ENCODE measurements around the gene DHX35.
"Not testable (repeated sequence)": the region's sequence is repeated elsewhere in the genome, so short reads cannot be mapped to it uniquely, and the experiment has no call there.

The DHX35 gene

DNA sequence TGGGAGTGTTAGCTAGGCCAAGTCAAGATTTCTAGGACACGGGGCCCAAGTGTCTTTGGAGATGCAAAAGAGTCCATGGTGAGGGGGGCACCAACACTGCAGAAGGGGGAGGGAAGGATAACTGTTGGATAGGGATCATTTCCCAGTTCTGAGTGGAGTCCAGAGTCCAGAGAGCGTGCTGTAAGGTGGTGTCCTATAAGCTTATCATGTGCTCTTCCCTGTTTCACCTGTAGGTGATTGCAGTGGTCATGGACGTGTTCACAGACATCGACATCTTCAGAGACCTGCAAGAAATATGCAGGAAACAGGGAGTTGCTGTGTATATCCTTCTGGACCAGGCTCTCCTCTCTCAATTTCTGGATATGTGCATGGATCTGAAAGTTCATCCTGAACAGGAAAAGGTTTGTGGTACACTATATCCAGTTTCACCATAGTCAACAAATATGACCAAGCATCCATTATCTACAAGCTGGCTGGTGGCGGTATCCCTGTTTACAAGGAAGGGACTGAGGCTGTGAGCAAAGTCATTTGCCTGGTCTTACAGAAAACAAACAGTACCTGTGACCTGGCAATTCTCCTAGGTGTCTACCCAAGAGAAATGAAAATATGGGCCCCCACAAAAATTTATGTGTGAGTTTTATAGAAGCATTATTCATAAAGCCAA is 20.3 kb upstream of the DHX35 start:
- Histone ChIP-seq H3K36me3 (ENCODE audit: control insufficient read depth in 1 of 2, insufficient read depth in 2 of 2, low read length in 2 of 2) (peaks cover 14 to 24% of the 10 kb centered on the region in 2 donors), H3K27ac (ENCODE audit: low read length) (no peak overlapping the region), H3K27me3 (ENCODE audit: low read depth, low read length) (no peaks in the 10 kb centered on the region)

DNA sequence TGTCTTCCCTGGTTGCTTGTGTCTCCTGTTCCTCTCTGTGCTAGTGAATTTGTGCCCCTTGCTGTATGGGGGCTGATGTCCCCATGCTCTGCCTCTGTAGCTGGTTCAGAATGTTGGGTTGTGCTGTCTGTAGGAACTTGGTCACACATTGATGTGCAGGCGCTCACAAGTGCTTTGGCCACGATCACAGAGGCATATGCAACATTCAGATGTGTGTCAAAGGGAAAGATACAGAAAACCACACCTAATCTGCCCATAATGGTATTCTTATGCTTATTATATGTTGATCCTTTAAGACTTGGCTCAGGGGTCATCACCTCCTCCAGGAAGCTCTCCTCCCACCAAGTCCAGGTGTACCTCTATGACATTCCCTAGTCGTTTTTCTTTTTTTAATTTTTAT is 17.1 kb upstream of the DHX35 start:
- Histone ChIP-seq H3K9me3 (ENCODE audit: control insufficient read depth in 1 of 2, low read length in 2 of 2) (no peaks in the 10 kb centered on the region), H3K27me3 (ENCODE audit: low read depth, low read length) (no peaks in the 10 kb centered on the region), H3K36me3 (ENCODE audit: control insufficient read depth in 1 of 2, insufficient read depth in 2 of 2, low read length in 2 of 2) (peaks cover 2 to 20% of the 10 kb centered on the region in 2 donors), H3K4me1 (ENCODE audit: control insufficient read depth in 1 of 2, insufficient read depth in 2 of 2, low read length in 2 of 2) (peaks cover 0 to 5% of the 10 kb centered on the region in 2 donors), H3K4me3 (ENCODE audit: low read depth in 1 of 2, low read length in 2 of 2) (no peak overlapping the region), H3K27ac (ENCODE audit: low read length) (no peak overlapping the region)

More for the DNA sequence above, 20.3 kb upstream of the DHX35 start:
- Histone ChIP-seq H3K4me1 (ENCODE audit: control insufficient read depth in 1 of 2, insufficient read depth in 2 of 2, low read length in 2 of 2) (peaks cover 0 to 33% of the 10 kb centered on the region in 2 donors), H3K4me3 (ENCODE audit: low read depth in 1 of 2, low read length in 2 of 2) (no peak overlapping the region), H3K9me3 (ENCODE audit: control insufficient read depth in 1 of 2, low read length in 2 of 2) (no peaks in the 10 kb centered on the region)

DNA sequence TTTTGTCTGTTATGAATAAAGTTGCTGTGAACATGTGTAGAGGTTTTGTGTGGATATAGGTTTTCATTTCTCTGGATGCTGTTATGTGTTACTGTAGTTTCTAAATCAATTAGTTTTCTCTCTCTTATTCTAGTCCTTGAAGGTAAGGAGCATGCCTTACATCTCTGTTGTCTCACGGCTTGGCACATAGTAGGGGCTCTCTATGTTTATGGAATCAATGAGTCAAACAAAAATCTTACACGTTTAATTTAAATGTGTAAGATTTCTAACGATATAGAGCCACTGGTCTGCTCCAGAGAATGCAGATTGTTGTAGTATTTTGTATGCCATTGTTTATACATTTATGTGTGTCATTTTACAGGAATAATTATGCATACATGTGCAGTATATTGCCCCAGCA is 15.3 kb upstream of the DHX35 start:
- H3K9me3 ChIP-seq (ENCODE audit: control insufficient read depth in 1 of 2, low read length in 2 of 2) = no peaks in the 10 kb centered on the region
- no peak overlapping the region for H3K27ac ChIP-seq (ENCODE audit: low read length)
- H3K4me1 ChIP-seq (ENCODE audit: control insufficient read depth in 1 of 2, insufficient read depth in 2 of 2, low read length in 2 of 2) = no peaks in the 10 kb centered on the region
- H3K27me3 ChIP-seq (ENCODE audit: low read depth, low read length) = no peaks in the 10 kb centered on the region
- H3K4me3 ChIP-seq (ENCODE audit: low read depth in 1 of 2, low read length in 2 of 2) = no peak overlapping the region
- peaks cover 4 to 12% of the 10 kb centered on the region in 2 donors for H3K36me3 ChIP-seq (ENCODE audit: control insufficient read depth in 1 of 2, insufficient read depth in 2 of 2, low read length in 2 of 2)

DNA sequence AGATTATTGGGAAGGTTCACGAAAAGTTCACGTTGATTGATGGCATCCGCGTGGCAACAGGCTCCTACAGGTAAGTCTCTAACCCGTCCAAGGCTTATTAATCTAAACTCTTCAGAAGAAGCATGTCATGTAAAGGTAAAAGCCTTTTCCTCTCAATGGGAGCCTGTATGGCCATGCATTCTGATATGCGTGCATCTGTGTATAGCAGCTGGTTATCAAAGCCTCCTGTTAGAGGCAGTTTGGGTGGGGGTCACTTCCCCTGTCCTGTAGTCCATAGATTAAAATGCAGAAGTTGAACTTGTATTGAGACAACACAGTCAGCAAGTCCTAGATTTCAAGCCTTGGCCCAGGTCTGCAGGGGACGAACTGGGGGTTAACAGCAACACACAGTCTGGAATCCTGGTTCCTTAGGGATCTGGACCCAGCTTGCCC is 14.2 kb upstream of the DHX35 start:
- no peak overlapping the region for H3K4me3 ChIP-seq (ENCODE audit: low read depth in 1 of 2, low read length in 2 of 2)

DNA sequence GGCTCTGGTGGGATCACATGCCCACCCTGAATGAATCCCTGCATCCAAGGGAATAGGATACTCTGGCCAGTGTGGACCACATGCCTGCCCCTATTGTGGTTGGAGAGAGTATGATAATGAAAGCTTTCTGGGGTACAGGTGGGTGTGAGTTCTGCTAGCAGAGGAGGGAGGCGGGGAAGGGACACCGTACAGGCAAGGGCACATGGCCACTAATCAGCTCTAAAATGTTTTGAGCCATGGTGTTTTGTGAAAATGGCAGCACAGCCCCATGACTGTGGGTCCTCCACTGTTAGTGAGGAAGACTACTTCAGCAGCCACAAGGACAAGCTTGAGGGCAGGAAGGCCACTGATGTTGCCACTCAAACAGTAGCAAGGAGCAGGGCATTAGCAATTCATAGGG is 11.9 kb upstream of the DHX35 start:
- Histone ChIP-seq H3K4me1 (ENCODE audit: control insufficient read depth in 1 of 2, insufficient read depth in 2 of 2, low read length in 2 of 2) (no peaks in the 10 kb centered on the region), H3K36me3 (ENCODE audit: control insufficient read depth in 1 of 2, insufficient read depth in 2 of 2, low read length in 2 of 2) (peaks cover 5 to 10% of the 10 kb centered on the region in 2 donors), H3K9me3 (ENCODE audit: control insufficient read depth in 1 of 2, low read length in 2 of 2) (no peaks in the 10 kb centered on the region), H3K27me3 (ENCODE audit: low read depth, low read length) (no peaks in the 10 kb centered on the region), H3K27ac (ENCODE audit: low read length) (no peak overlapping the region), H3K4me3 (ENCODE audit: low read depth in 1 of 2, low read length in 2 of 2) (no peak overlapping the region)

More for the DNA sequence above, 14.2 kb upstream of the DHX35 start:
- no peak overlapping the region for H3K27ac ChIP-seq (ENCODE audit: low read length)
- no peaks in the 10 kb centered on the region for H3K27me3 ChIP-seq (ENCODE audit: low read depth, low read length)
- H3K36me3 ChIP-seq (ENCODE audit: control insufficient read depth in 1 of 2, insufficient read depth in 2 of 2, low read length in 2 of 2) = peaks cover 5 to 15% of the 10 kb centered on the region in 2 donors
- no peaks in the 10 kb centered on the region for H3K4me1 ChIP-seq (ENCODE audit: control insufficient read depth in 1 of 2, insufficient read depth in 2 of 2, low read length in 2 of 2)
- H3K9me3 ChIP-seq (ENCODE audit: control insufficient read depth in 1 of 2, low read length in 2 of 2) = no peaks in the 10 kb centered on the region

DNA sequence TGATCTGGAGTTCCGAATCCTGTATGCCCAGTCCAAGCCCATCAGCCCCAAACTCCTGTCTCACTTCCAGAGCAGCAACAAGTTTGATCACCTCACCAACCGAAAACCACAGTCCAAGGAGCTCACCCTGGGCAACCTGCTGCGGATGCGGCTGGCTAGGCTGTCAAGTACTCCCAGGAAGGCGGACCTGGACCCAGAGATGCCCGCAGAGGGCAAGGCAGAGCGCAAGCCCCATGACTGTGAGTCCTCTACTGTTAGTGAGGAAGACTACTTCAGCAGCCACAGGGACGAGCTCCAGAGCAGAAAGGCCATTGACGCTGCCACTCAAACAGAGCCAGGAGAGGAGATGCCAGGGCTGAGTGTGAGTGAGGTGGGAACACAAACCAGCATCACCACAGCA is 10.5 kb upstream of the DHX35 start:
- no peaks in the 10 kb centered on the region for H3K4me1 ChIP-seq (ENCODE audit: control insufficient read depth in 1 of 2, insufficient read depth in 2 of 2, low read length in 2 of 2)
- H3K27ac ChIP-seq (ENCODE audit: low read length) = no peak overlapping the region
- H3K9me3 ChIP-seq (ENCODE audit: control insufficient read depth in 1 of 2, low read length in 2 of 2) = no peaks in the 10 kb centered on the region
- H3K36me3 ChIP-seq (ENCODE audit: control insufficient read depth in 1 of 2, insufficient read depth in 2 of 2, low read length in 2 of 2) = peaks cover 5 to 10% of the 10 kb centered on the region in 2 donors
- no peak overlapping the region for H3K4me3 ChIP-seq (ENCODE audit: low read depth in 1 of 2, low read length in 2 of 2)
- H3K27me3 ChIP-seq (ENCODE audit: low read depth, low read length) = no peaks in the 10 kb centered on the region

DNA sequence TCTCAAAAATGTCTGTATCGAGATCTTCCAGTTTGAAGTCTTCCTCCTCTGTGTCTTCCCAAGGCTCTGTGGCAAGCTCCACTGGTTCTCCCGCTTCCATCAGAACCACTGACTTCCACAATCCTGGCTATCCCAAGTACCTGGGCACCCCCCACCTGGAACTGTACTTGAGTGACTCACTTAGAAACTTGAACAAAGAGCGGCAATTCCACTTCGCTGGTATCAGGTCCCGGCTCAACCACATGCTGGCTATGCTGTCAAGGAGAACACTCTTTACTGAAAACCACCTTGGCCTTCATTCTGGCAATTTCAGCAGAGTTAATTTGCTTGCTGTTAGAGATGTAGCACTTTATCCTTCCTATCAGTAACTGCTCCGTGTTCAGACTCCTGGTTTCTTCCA is 10.0 kb upstream of the DHX35 start:
- Histone ChIP-seq H3K9me3 (ENCODE audit: control insufficient read depth in 1 of 2, low read length in 2 of 2) (no peaks in the 10 kb centered on the region), H3K27me3 (ENCODE audit: low read depth, low read length) (no peaks in the 10 kb centered on the region), H3K36me3 (ENCODE audit: control insufficient read depth in 1 of 2, insufficient read depth in 2 of 2, low read length in 2 of 2) (peaks cover 5 to 10% of the 10 kb centered on the region in 2 donors), H3K27ac (ENCODE audit: low read length) (no peak overlapping the region), H3K4me1 (ENCODE audit: control insufficient read depth in 1 of 2, insufficient read depth in 2 of 2, low read length in 2 of 2) (no peaks in the 10 kb centered on the region), H3K4me3 (ENCODE audit: low read depth in 1 of 2, low read length in 2 of 2) (no peak overlapping the region)

DNA sequence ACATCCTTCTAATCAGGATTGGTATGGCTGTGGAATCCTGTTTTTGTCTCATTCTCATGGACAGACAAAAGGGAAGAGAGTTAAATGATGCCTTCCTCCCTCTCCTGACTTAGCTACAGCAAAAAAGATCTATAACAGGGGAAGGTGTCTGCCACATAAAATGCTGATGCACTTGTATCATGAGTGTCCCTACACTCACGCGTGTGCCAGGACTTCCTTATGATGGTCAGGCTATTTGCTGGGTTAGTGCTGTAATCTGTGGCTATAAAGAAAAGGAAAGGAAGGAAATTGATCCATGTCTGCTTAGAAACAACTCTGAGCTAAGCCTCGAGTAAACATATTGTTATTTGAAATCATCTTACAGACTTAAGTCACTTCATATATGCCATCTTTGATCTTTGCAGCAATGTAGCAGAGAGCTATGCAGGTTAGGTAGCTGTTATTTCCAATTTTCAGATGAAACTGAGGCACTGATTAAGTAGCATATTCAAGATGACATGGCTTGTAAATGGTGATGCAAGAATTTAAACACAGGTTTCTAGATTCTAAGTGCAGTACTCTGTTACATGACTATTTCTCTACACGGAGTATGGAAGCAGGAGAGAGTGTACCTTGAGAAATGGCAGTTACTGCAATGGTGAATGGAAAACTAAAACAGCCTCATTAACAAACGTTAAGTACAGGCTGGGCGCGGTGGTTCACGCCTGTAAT is 8.4 kb upstream of the DHX35 start:
- Histone ChIP-seq H3K27me3 (ENCODE audit: low read depth, low read length) (no peaks in the 10 kb centered on the region), H3K36me3 (ENCODE audit: control insufficient read depth in 1 of 2, insufficient read depth in 2 of 2, low read length in 2 of 2) (peaks cover 3 to 5% of the 10 kb centered on the region in 2 donors), H3K27ac (ENCODE audit: low read length) (no peak overlapping the region), H3K9me3 (ENCODE audit: control insufficient read depth in 1 of 2, low read length in 2 of 2) (no peaks in the 10 kb centered on the region), H3K4me3 (ENCODE audit: low read depth in 1 of 2, low read length in 2 of 2) (no peak overlapping the region), H3K4me1 (ENCODE audit: control insufficient read depth in 1 of 2, insufficient read depth in 2 of 2, low read length in 2 of 2) (no peaks in the 10 kb centered on the region)

DNA sequence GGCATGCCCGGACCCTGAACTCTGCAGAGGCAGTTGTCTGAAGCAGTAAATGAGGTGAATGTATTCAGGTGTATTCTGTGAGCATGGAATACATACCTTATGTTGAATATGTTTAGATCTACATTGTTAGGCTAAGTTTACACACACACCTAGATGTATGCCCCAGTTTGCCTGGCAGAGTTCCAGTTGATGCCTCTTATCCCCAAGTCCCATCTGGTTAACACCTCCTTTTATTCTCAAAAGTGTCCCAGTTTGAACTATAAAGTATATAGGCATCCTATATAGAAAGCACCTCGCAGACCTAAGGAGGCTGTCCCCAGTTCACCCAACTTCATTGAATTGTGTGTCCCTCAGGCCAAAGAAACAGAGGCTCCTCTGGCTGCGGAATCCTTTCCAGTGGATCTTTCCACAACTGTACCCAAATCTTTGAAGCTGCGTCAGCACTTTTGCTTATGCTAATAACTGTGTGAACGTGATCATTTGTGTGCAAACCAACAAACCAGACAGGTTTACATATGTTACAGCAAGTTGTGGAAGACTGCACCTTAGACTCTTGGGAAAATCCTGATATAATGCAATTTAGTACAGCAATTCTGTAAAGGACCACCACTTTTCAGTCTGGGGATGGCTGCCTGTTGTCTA is 4.8 kb upstream of the DHX35 start:
- Histone ChIP-seq H3K27me3 (ENCODE audit: low read depth, low read length) (no peaks in the 10 kb centered on the region), H3K4me1 (ENCODE audit: control insufficient read depth in 1 of 2, insufficient read depth in 2 of 2, low read length in 2 of 2) (peaks cover 6 to 7% of the 10 kb centered on the region in 2 donors), H3K27ac (ENCODE audit: low read length) (no peak overlapping the region), H3K9me3 (ENCODE audit: control insufficient read depth in 1 of 2, low read length in 2 of 2) (no peaks in the 10 kb centered on the region), H3K36me3 (ENCODE audit: control insufficient read depth in 1 of 2, insufficient read depth in 2 of 2, low read length in 2 of 2) (peaks cover 0 to 2% of the 10 kb centered on the region in 2 donors), H3K4me3 (ENCODE audit: low read depth in 1 of 2, low read length in 2 of 2) (no peak overlapping the region)

DNA sequence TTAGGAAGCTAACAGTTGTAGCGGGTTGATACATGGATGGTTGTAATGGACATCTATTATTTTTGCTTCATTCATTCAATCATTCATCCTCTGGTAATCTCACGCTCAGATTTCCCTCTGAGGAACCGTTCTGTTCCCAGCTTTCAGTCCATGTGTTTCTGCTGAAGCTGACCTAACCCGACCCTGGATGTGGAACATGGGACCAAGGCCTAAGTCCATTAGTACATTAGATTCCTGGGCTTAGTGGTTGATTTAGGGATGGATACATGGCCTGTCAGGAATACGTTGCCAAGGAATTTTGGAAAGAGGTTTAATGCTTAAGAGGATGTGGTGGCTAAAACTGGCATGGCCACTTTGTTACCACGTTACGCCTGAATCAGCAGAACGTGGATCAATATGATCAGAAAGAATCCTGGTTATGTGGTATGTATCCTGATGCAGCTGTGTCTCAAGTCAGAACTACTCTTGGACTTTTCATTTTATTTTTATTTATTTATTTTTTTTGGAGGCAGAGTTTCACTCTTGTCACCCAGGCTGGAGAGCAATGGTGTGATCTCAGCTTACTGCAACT is 4.1 kb upstream of the DHX35 start:
- Histone ChIP-seq H3K36me3 (ENCODE audit: control insufficient read depth in 1 of 2, insufficient read depth in 2 of 2, low read length in 2 of 2) (no peaks in the 10 kb centered on the region), H3K4me3 (ENCODE audit: low read depth in 1 of 2, low read length in 2 of 2) (no peak overlapping the region), H3K9me3 (ENCODE audit: control insufficient read depth in 1 of 2, low read length in 2 of 2) (no peaks in the 10 kb centered on the region), H3K27me3 (ENCODE audit: low read depth, low read length) (no peaks in the 10 kb centered on the region), H3K4me1 (ENCODE audit: control insufficient read depth in 1 of 2, insufficient read depth in 2 of 2, low read length in 2 of 2) (peaks cover 6 to 11% of the 10 kb centered on the region in 2 donors), H3K27ac (ENCODE audit: low read length) (no peak overlapping the region)

DNA sequence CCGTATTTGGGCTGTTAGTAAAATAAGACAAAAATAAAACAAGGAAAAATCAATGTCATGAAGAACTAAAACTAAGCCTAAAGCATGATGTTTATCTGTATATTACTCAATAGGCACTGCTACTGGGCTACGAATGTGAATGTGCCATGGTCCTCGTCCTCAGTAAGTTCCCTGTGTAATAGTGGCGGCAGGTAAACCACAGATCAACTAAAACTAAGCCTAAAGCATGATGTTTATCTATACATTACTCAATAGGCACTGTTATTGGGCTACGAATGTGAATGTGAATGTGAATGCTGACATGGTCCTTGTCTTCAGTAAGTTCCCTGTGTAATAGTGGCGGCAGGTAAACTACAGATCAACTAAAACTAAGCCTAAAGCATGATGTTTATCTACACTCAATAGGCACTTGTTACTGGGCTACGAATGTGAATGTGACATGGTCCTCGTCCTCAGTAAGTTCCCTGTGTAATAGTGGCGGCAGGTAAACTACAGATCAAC is 1.9 kb upstream of the DHX35 start:
- H3K4me3 ChIP-seq (ENCODE audit: low read depth in 1 of 2, low read length in 2 of 2); H3K36me3 ChIP-seq (ENCODE audit: control insufficient read depth in 1 of 2, insufficient read depth in 2 of 2, low read length in 2 of 2); H3K27me3 ChIP-seq (ENCODE audit: low read depth, low read length); H3K9me3 ChIP-seq (ENCODE audit: control insufficient read depth in 1 of 2, low read length in 2 of 2); H3K27ac ChIP-seq (ENCODE audit: low read length): not testable (repeated sequence)
- H3K4me1 ChIP-seq (ENCODE audit: control insufficient read depth in 1 of 2, insufficient read depth in 2 of 2, low read length in 2 of 2) = peaks cover 6 to 23% of the 10 kb centered on the region in 2 donors
